ENCODE results near the gene SPOCK3.
A peak's percentile ranks its signal among the peaks of the same experiment; 100 is the strongest.

The SPOCK3 gene

GRCh38 chr4:167239627-167240026 is 5.3 kb upstream of the SPOCK3 start:
- Mint-ChIP-seq H3K4me3 (no peak overlapping the region), H3K27me3 (ENCODE audit: low read depth) (peaks cover 16% of the 10 kb centered on the region), H3K27ac (no peak overlapping the region), H3K4me1 (peaks cover 8% of the 10 kb centered on the region), H3K36me3 (ENCODE audit: low read depth) (no peaks in the 10 kb centered on the region), H3K9me3 (peaks cover 7% of the 10 kb centered on the region)
- TF ChIP-seq CTCF (IDR thresholded peaks at IDR 0.05; ENCODE audit: unreplicated experiment in 3 of 3), result no peak

GRCh38 chr4:167238226-167238625 is 3.9 kb upstream of the SPOCK3 start:
- H3K4me1 Mint-ChIP-seq, result peaks cover 11% of the 10 kb centered on the region
- H3K9me3 Mint-ChIP-seq, result peaks cover 7% of the 10 kb centered on the region
- H3K27ac Mint-ChIP-seq, result no peak overlapping the region
- H3K27me3 Mint-ChIP-seq (ENCODE audit: low read depth), result peaks cover 30% of the 10 kb centered on the region
- no peaks in the 10 kb centered on the region for H3K36me3 Mint-ChIP-seq (ENCODE audit: low read depth)
- TF ChIP-seq CTCF (IDR thresholded peaks at IDR 0.05; ENCODE audit: unreplicated experiment in 3 of 3), result no peak
- H3K4me3 Mint-ChIP-seq, result no peak overlapping the region

GRCh38 chr4:167233685-167234315 is 494 bp downstream of the SPOCK3 start:
- Mint-ChIP-seq H3K4me1 (peaks cover 12% of the 10 kb centered on the region), H3K27me3 (ENCODE audit: low read depth) (peaks cover 48% of the 10 kb centered on the region), H3K4me3 (peak overlapping the region; percentile 92 to 99 (median 96)), H3K9me3 (no peaks in the 10 kb centered on the region), H3K36me3 (ENCODE audit: low read depth) (no peaks in the 10 kb centered on the region), H3K27ac (peak overlapping the region in 2 of 3 experiments; percentile 21 to 95)
- TF ChIP-seq CTCF (IDR thresholded peaks at IDR 0.05; ENCODE audit: unreplicated experiment in 3 of 3), result no peak

- peak overlapping the region; percentile 92 to 99 (median 96) for H3K4me3 Mint-ChIP-seq
- H3K27me3 Mint-ChIP-seq (ENCODE audit: low read depth), result peaks cover 48% of the 10 kb centered on the region
- TF ChIP-seq CTCF (IDR thresholded peaks at IDR 0.05; ENCODE audit: unreplicated experiment in 3 of 3), result no peak
- peak overlapping the region in 2 of 3 experiments; percentile 23 to 95 for H3K27ac Mint-ChIP-seq
- H3K4me1 Mint-ChIP-seq, result peaks cover 12% of the 10 kb centered on the region
- H3K36me3 Mint-ChIP-seq (ENCODE audit: low read depth), result no peaks in the 10 kb centered on the region
- H3K9me3 Mint-ChIP-seq, result no peaks in the 10 kb centered on the region
These were observed 1.2 kb downstream of the SPOCK3 start for GRCh38 chr4:167232805-167233684.

GRCh38 chr4:167230744-167231143 is 3.5 kb downstream of the SPOCK3 start:
- H3K4me3 Mint-ChIP-seq, result no peak overlapping the region
- no peak for TF ChIP-seq CTCF (IDR thresholded peaks at IDR 0.05; ENCODE audit: unreplicated experiment in 3 of 3)
- no peaks in the 10 kb centered on the region for H3K9me3 Mint-ChIP-seq
- no peak overlapping the region for H3K27ac Mint-ChIP-seq
- H3K4me1 Mint-ChIP-seq, result peaks cover 12% of the 10 kb centered on the region
- H3K27me3 Mint-ChIP-seq (ENCODE audit: low read depth), result peaks cover 41% of the 10 kb centered on the region
- H3K36me3 Mint-ChIP-seq (ENCODE audit: low read depth), result peaks cover 7% of the 10 kb centered on the region

Measured in nephron (organoid).